Fibroblast of lung (primary cell): Measurements from ENCODE around the gene FKBP11. TPM values are rescaled to one million over a fixed set of nuclear protein-coding genes. Genes with fewer than 3 reads are reported as not detected.

Source experiments
- DNase-seq, 2 donors: peaks; one replicate each; pipeline versions ENCODE4 v3.0.0 to v3.0.0-alpha.2; 2010; ENCODE audit warnings: low read depth in 2 of 2
- H2AFZ ChIP-seq: 2 replicates; pipeline ENCODE4 v1.5.1; 2012; ENCODE audit warnings: low read length, control low read depth, inconsistent platforms
- H3K27ac ChIP-seq: 2 replicates; pipeline ENCODE4 v1.5.1; 2011; ENCODE audit warnings: low read length, control low read depth; ENCODE audit not compliant: insufficient read depth
- H3K27me3 ChIP-seq: 2 replicates; pipeline ENCODE4 v1.5.1; 2011; ENCODE audit warnings: mild to moderate bottlenecking, low read length; ENCODE audit not compliant: control insufficient read depth, insufficient read depth
- H3K36me3 ChIP-seq: 2 replicates; pipeline ENCODE4 v1.5.1; 2011; ENCODE audit warnings: low read length; ENCODE audit not compliant: control insufficient read depth, insufficient read depth
- H3K4me1 ChIP-seq: 2 replicates; pipeline ENCODE4 v1.5.1; 2011; ENCODE audit warnings: low read length; ENCODE audit not compliant: control insufficient read depth, insufficient read depth; ENCODE audit errors: extremely low read depth
- H3K4me2 ChIP-seq: 2 replicates; pipeline ENCODE4 v1.5.1; 2011; ENCODE audit warnings: low read length, control low read depth; ENCODE audit not compliant: insufficient read depth; ENCODE audit errors: extremely low read depth
- H3K4me3 ChIP-seq, 4 experiments: fragments of 200-600 bp in 1 of 4; sonication (generic) in 1 of 4; replicated peaks in 1 of 4; 2 replicates each; pipeline ENCODE4 v1.5.1; 2011 to 2016; ENCODE audit warnings: low read length in 4 of 4, low read depth in 3 of 4, mild to moderate bottlenecking in 3 of 4, control low read depth in 2 of 4, inconsistent platforms in 1 of 4, mixed read lengths in 1 of 4; ENCODE audit not compliant: insufficient read depth in 1 of 4; ENCODE audit errors: control extremely low read depth in 1 of 4
- H3K79me2 ChIP-seq: 2 replicates; pipeline ENCODE4 v1.5.1; 2012; ENCODE audit warnings: mild to moderate bottlenecking, low read length, inconsistent platforms; ENCODE audit not compliant: control insufficient read depth, insufficient read depth
- H3K9ac ChIP-seq: 2 replicates; pipeline ENCODE4 v1.5.1; 2011; ENCODE audit warnings: mild to moderate bottlenecking, low read length, control low read depth; ENCODE audit not compliant: insufficient read depth
- H3K9me3 ChIP-seq: 2 replicates; pipeline ENCODE4 v1.5.1; 2012; ENCODE audit warnings: low read depth, low read length; ENCODE audit not compliant: control insufficient read depth, insufficient read depth
- H4K20me1 ChIP-seq: 2 replicates; pipeline ENCODE4 v1.5.1; 2011; ENCODE audit warnings: low read length; ENCODE audit not compliant: control insufficient read depth, insufficient read depth; ENCODE audit errors: extremely low read depth
- CTCF ChIP-seq, 2 donors: IDR thresholded peaks in 1 of 2; conservative IDR thresholded peaks in 1 of 2; 1 replicate in 1 of 2; 2 replicates in 1 of 2; pipeline ENCODE4 v1.5.1; 2011 to 2012; ENCODE audit warnings: low read length in 2 of 2, control low read depth in 1 of 2, inconsistent platforms in 1 of 2, low read depth in 1 of 2, mild to moderate bottlenecking in 1 of 2
- EZH2 ChIP-seq: IDR thresholded peaks from 2 replicates; pipeline ENCODE4 v1.5.1; 2012; ENCODE audit warnings: low read length, control low read depth, mild to moderate bottlenecking; ENCODE audit errors: missing control alignments
- polyA plus RNA-seq, 2 donors: library from polyadenylated mRNA; depleted of rRNA in 1 of 2; stranded (reverse) in 1 of 2; unstranded in 1 of 2; fragments of >200 nt; gene quantifications; 2 replicates each; pipeline ENCODE4 v1.2.1, GENCODE V29; 2011 to 2012; ENCODE audit warnings: missing spikeins in 1 of 2
- total RNA-seq: library from RNA; depleted of rRNA; stranded (reverse); fragments of >200 nt; gene quantifications from 2 replicates; pipeline ENCODE4 v1.2.1, GENCODE V29; 2014

Gene FKBP11
- total and polyA plus RNA-seq, 2 donors (not counting 1 experiment from before 2014, with no cell fraction given): 12.6 to 48.8 TPM

DNA sequence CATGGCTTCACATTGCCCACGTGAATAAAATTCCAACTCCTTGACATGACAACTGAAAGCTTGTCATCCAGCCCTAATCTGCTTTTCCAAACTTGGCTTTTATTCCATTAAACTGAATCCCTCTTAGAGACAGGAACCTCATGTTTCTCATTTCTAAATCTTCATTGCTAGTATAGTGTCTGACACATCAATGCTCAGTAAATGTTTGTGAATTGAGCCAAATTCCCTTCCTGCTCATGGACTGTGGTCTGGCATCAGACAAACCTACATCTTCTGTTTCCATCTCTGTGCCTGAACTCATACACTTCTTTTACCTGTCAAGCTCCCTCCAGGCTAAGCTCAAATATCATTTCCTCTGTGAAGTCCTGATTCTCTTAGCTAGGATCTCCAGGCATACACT lies 4.3 kb upstream of the FKBP11 start:
- H3K4me1 ChIP-seq: peaks cover 7% of the 10 kb centered on the region
- no peak overlapping the region for H3K27ac ChIP-seq
- no peak for TF ChIP-seq CTCF (conservative IDR thresholded peaks at IDR 0.05 in 1 of 2, IDR thresholded peaks at IDR 0.05 in 1 of 2; ENCODE audit: low read depth in 1 of 2, low read length in 2 of 2)
- TF ChIP-seq EZH2: no peak
- H3K4me3 ChIP-seq: no peak overlapping the region
- H3K27me3 ChIP-seq: no peaks in the 10 kb centered on the region
- DNase-seq: no peak
- H3K36me3 ChIP-seq: peaks cover 5% of the 10 kb centered on the region
- no peaks in the 10 kb centered on the region for H3K9me3 ChIP-seq
- H4K20me1 ChIP-seq: no peaks in the 10 kb centered on the region
- H3K4me2 ChIP-seq: no peak overlapping the region
- H3K79me2 ChIP-seq: no peaks in the 10 kb centered on the region
- no peak overlapping the region for H2AFZ ChIP-seq
- H3K9ac ChIP-seq: no peak overlapping the region

DNA sequence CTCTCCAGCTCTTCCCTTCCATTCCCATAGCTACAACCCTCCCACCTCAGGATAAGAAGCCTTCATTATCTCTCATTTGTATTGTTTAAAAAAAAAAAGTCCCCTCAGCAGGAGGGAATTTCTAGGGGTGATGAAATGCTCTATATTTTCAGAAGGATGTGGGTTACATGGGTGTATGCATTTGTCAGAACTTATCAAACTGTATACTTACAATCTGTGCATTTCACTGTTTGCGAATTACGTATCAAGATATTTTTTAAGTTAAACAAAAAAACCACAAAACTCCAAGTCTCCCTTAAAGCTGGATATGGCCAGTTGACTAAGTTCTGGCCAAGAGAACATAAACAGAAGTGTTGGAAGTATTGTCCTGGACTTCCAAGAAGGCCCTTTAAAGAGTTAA lies 2.0 kb upstream of the FKBP11 start:
- Histone ChIP-seq H3K36me3 (peaks cover 12% of the 10 kb centered on the region), H3K4me2 (no peak overlapping the region), H3K79me2 (no peaks in the 10 kb centered on the region), H4K20me1 (no peaks in the 10 kb centered on the region), H3K9ac (no peak overlapping the region), H2AFZ (no peak overlapping the region), H3K27ac (no peak overlapping the region), H3K4me1 (peaks cover 8% of the 10 kb centered on the region), H3K4me3 (no peak overlapping the region), H3K9me3 (no peaks in the 10 kb centered on the region), H3K27me3 (no peaks in the 10 kb centered on the region)
- peak; percentile 63 to 93 for DNase-seq
- TF ChIP-seq EZH2: no peak
- no peak for TF ChIP-seq CTCF (conservative IDR thresholded peaks at IDR 0.05 in 1 of 2, IDR thresholded peaks at IDR 0.05 in 1 of 2; ENCODE audit: low read depth in 1 of 2, low read length in 2 of 2)

- H3K79me2 ChIP-seq: no peaks in the 10 kb centered on the region
- H3K4me2 ChIP-seq: peak overlapping the region; percentile 96
- DNase-seq: peak; percentile 48 to 52
- H2AFZ ChIP-seq: peak overlapping the region; percentile 70
- peak overlapping the region; percentile 63 for H3K27ac ChIP-seq
- no peaks in the 10 kb centered on the region for H3K9me3 ChIP-seq
- no peak for TF ChIP-seq EZH2
- peak; percentile 32 to 63 for TF ChIP-seq CTCF (conservative IDR thresholded peaks at IDR 0.05 in 1 of 2, IDR thresholded peaks at IDR 0.05 in 1 of 2; ENCODE audit: low read depth in 1 of 2, low read length in 2 of 2)
- H4K20me1 ChIP-seq: no peaks in the 10 kb centered on the region
- peak overlapping the region; percentile 77 for H3K9ac ChIP-seq
- no peaks in the 10 kb centered on the region for H3K27me3 ChIP-seq
- H3K36me3 ChIP-seq: peaks cover 9% of the 10 kb centered on the region
- peak overlapping the region; percentile 50 to 99 (median 68) for H3K4me3 ChIP-seq
- H3K4me1 ChIP-seq: peaks cover 8% of the 10 kb centered on the region
Observed at GRCh38 chr12:48924617-48925303, 532 bp downstream of the FKBP11 start.
